ENCODE data around the gene SEPSECS. TPM values are rescaled to one million over a fixed set of nuclear protein-coding genes. Genes with fewer than 3 reads are reported as not detected.

Gene SEPSECS
- total and polyA plus RNA-seq, 2 of the 8 experiments (the other 6 are each of a cell fraction or from before 2014, with no cell fraction given) = 1.9 to 4.1 TPM

DNA sequence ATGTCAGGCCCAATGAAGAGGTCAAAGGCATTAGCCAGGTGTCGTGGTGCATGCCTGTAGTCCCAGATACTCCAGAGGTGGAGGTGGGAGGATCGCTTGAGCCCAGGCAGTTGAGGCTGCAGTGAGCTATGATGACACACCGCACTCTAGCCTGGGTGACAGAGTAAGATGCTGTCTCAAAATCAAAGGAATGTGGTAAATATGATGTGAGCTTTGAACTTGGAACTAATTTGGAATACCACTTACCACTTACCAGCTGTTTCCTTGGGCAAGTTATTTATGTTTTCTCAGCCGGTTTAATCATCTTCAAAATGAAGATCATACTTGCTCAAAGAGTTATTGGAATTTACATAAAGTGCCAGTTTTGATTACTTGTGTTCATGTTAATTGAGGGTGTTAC, 23.8 kb upstream of the SEPSECS start:
- no peak overlapping the region for H2BK15ac ChIP-seq (ENCODE audit: low read length)
- no peak overlapping the region for H3K4ac ChIP-seq (replicated peaks; ENCODE audit: insufficient read length, low read depth, low read length)
- H4K20me1 ChIP-seq (replicated peaks in 1 of 2; ENCODE audit: control insufficient read depth in 1 of 2, insufficient read depth in 2 of 2, low read length in 2 of 2) = no peaks in the 10 kb centered on the region
- no peak overlapping the region for H2AFZ ChIP-seq (ENCODE audit: low read length)
- no peak overlapping the region for H2BK12ac ChIP-seq (ENCODE audit: low read depth, low read length)
- H3K14ac ChIP-seq (ENCODE audit: insufficient read length) = no peak overlapping the region
- H3K4me3 ChIP-seq (ENCODE audit: extremely low read depth in 1 of 4, insufficient read depth in 2 of 4, low read depth in 3 of 4, low read length in 4 of 4) = no peak overlapping the region
- no peak overlapping the region for H2BK120ac ChIP-seq (replicated peaks; ENCODE audit: low read depth, low read length)
- no peak overlapping the region for H3K27ac ChIP-seq (ENCODE audit: low read depth, low read length)
- no peak overlapping the region for H4K5ac ChIP-seq (ENCODE audit: insufficient read length, low read depth, low read length)
- H2AK5ac ChIP-seq (ENCODE audit: low read depth, low read length) = no peak overlapping the region
- CTCF ChIA-PET (ENCODE audit: partially characterized antibody) = interaction anchor here (1.0 to 1.6 kb wide), 2 partner anchors 165 to 183 kb away, joined by 3 to 4 read pairs; no protein-coding TSS in a partner anchor
- no peak overlapping the region for H3K23ac ChIP-seq (ENCODE audit: insufficient read length)
- H3K56ac ChIP-seq (replicated peaks; ENCODE audit: insufficient read length, low read depth, low read length) = no peak overlapping the region
- no peaks in the 10 kb centered on the region for H3K79me2 ChIP-seq (ENCODE audit: control insufficient read depth in 1 of 2, insufficient read depth in 2 of 2, low read length in 2 of 2)
- DNase-seq (ENCODE audit: low read depth in 1 of 2, low spot score in 2 of 2) = no peak
- H2BK5ac ChIP-seq (ENCODE audit: low read depth, low read length) = no peak overlapping the region
- H3K9me3 ChIP-seq (ENCODE audit: insufficient read depth in 2 of 2, low read depth in 1 of 2, low read length in 1 of 2) = no peaks in the 10 kb centered on the region
- no peak overlapping the region for H3K9ac ChIP-seq (replicated peaks in 1 of 4; ENCODE audit: extremely low read depth in 1 of 4, low read depth in 3 of 4, low read length in 3 of 4)
- no peak for TF ChIP-seq TEAD4 (IDR thresholded peaks at IDR 0.05; ENCODE audit: low read depth, low read length)
- H3K4me1 ChIP-seq (replicated peaks in 1 of 4; ENCODE audit: control insufficient read depth in 3 of 4, insufficient read depth in 4 of 4, low read length in 3 of 4) = no peaks in the 10 kb centered on the region
- no peaks in the 10 kb centered on the region for H3K27me3 ChIP-seq (replicated peaks in 1 of 4; ENCODE audit: control insufficient read depth in 3 of 4, extremely low read depth in 1 of 4, insufficient read depth in 3 of 4, low read length in 3 of 4)
- WGBS, 2 experiments (ENCODE audit: extremely low coverage in 1 of 2, insufficient coverage in 1 of 2, insufficient read length in 1 of 2, insufficient replicate concordance in 2 of 2, low coverage in 1 of 2, low lambda C conversion rate in 2 of 2, missing lambda C conversion rate in 1 of 2) = 87% methylated on average over 4 of the region's 4 CpGs; no CpG with 5 or more reads in 1 of the 2 experiments
- H4K8ac ChIP-seq (ENCODE audit: extremely low read depth, insufficient read depth, low read length) = no peak overlapping the region
- H3K79me1 ChIP-seq (ENCODE audit: low read depth, low read length) = no peaks in the 10 kb centered on the region
- H3K18ac ChIP-seq (ENCODE audit: extremely low read depth, low read length) = no peak overlapping the region
- H4K91ac ChIP-seq (replicated peaks; ENCODE audit: insufficient read length, low read length) = no peak overlapping the region
- no peak overlapping the region for H3K4me2 ChIP-seq (ENCODE audit: insufficient read depth in 1 of 2, low read depth in 2 of 2, low read length in 2 of 2)
- POLR2A ChIA-PET (ENCODE audit: partially characterized antibody) = no interaction called here
- no peaks in the 10 kb centered on the region for H3K36me3 ChIP-seq (ENCODE audit: control insufficient read depth in 2 of 4, insufficient read depth in 4 of 4, low read length in 3 of 4)
- FAIRE-seq = no peak
- H2BK20ac ChIP-seq (ENCODE audit: low read length) = no peak overlapping the region
- no peaks in the 10 kb centered on the region for H3K23me2 ChIP-seq (ENCODE audit: low read depth, low read length)

Measured in H1 (cell line).